HG03139 (cell line): ENCODE data around the gene CIDEB.

ENCODE experiments used
- ATAC-seq: cut with Tn5 transposase; IDR thresholded peaks from one replicate; pipeline ENCODE4 v1.9.1; 2021; ENCODE audit not compliant: unreplicated experiment

Gene CIDEB

DNA sequence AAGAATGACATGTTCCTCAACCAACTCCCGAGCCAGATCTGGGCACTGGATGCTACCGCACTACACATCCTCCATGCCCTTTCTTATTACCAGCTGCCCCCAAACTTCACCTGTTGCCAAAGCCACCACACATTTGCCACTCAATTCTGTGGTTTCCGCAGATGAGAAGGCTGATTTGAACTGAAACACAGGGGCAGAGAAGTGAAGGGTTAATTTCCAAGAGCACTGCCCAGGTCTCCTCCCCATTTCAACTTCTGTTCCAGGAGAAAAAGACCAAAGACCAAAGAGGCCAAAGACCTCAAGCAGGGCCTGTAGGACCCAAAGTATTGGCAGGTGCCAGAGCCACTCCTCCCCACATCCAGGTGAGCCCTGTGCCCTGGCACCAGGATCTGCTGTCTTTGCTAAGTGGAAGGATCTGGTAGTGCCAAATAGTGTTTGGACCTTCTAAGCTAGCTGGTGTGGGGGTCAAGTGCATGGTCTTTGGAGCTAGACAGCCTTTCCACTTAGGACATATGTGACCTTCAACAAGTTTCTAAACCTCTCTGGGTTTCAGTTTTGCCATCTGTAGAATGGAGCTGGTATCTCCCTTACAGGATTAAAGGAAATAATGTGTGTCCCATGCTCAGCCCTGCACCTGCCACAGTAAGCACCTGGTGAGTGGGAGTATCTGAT lies 16.2 kb downstream of the CIDEB start:
- ATAC-seq: no peak

DNA sequence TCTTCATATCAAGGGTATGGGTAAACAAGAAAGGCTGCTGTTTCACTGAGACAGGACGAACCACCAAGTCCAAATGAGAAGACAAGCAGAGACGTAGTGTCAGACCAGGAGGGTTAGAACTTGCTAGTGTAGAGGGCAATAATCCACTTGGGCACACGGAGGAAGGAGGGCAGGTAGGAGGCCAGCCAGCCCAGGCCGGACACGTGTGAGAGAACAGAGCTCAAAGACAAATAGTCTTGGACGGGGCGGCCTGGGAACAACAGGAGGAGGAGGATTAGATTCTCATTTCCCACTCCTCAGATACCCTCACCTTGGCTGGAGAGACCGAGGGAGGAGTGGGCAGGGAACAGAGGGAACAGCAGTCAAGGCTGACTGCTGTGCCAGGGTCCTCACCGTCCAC lies 17.0 kb downstream of the CIDEB start:
- ATAC-seq: no peak

DNA sequence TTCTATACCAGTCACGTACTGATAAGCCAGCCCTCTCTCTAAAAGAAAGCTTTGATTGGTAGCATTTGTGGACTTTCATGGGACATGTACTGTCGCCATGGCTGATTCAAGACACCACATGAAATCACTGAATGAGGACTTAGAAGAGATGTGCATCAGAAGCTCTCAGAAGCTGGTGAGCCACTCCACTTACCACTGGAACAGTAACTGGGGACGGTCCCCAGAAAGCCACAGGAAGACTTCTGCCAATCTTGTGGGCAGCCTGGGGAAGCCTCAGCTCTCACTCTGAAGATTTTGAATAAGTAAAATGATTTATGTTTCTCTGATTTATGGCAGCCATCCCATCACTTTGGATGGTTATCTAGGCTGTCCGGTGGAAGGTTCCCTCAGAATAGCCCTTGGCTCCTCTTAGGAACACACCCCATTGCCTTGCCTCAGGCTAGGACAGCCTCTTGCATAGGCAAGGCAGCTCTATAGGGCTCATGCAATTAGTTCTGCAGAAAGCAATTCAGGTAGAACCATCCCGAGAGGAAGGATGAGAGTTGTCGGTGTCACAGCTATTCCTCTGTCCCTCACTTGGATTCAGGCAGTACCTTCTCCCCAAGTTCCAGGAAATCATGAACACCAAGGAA lies 18.0 kb downstream of the CIDEB start:
- ATAC-seq: no peak

DNA sequence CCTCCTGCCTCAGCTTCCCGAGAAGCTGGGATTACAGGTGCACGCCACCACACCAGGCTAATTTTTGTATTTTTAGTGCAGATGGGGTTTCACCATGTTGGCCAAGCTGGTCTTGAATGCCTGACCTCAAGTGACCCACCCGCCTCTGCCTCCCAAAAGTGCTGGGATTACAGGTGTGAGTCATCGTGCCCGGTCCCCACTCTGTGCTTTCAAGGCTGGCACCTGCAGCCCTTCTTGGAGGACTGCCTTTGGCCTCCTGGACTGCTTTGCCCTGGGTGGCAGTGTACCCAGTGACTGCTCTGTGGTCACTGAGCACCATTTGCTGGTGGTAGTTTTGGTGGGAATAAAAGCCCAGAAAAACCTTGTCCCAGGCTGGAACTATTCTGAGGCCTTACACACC lies 20.8 kb downstream of the CIDEB start:
- ATAC-seq: no peak

DNA sequence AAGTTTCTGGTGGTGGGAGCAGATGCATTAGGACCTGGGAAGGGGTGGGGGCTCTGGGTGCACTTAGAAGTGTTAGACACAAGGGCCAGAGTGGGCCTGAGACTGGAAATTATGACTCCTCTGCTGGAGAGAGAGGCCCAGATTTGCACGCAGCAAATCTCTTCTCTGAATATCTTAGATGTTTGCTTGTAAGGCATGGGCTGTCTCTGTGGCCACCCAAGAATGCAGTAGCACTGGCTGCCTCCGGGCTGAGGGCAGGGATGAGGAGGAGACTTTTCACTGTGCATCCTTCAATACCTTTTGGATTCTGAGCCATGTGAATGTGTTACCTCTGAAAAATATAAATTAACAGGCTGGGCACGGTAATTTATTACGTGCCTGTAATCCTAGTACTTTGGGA lies 22.4 kb downstream of the CIDEB start:
- ATAC-seq: no peak

DNA sequence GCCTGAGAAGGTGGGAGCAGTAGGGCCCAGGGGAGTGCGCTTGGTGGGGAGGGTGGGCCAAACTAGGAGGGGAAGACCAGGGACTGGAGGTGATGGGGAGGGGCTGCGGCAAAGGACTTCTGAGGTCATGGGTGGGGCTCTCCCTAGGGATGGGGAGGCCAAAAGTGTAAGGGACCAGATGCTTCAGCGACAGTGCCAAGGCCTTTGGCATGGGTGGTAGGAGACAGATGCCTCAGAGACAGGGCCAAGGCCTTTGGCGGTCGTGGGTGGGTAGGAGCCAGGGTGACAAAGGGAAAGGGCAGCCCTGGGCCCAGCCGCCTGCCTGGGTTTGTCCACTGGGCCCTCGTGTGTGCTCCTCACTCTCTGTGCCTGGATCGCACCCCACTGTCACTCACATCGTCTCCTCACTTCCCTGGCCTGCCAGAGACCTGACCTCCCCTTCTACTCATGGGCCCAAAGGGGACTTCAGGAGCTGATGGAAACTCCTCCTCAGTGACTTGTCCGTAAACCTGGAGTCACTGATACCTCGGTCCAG lies 23.2 kb downstream of the CIDEB start:
- no peak for ATAC-seq

DNA sequence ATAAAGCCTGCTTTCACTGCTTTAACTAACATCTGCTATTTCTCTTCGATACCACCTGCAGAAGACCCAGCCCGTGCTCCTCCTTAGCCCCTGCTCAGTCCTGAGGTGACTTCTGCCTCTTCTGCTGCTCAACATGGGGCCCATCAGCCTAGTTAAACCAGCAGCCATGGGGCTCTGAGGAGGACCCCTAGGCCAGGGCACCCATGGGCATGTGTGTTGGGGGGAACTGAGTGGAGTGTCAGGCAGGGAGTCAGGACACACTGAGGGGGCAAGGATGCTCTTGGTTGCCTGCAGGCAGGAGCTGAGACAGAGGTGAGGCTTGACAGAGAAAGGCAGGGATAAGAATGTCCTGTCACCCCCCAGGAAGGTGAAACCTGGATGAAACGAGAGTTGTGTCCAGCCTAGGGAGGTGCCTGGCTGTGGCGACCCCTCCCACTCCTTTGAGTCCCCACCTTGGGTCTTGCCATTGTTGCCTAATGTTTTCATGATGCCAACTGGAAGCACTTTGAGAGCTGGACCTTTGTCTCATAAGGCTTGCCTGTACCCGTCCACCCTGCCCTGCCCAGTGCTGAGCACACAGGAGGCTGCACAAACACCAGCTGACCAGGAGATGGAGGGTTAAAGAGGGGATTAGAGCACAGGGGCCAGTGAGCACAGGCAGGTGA lies 23.8 kb downstream of the CIDEB start:
- no peak for ATAC-seq

DNA sequence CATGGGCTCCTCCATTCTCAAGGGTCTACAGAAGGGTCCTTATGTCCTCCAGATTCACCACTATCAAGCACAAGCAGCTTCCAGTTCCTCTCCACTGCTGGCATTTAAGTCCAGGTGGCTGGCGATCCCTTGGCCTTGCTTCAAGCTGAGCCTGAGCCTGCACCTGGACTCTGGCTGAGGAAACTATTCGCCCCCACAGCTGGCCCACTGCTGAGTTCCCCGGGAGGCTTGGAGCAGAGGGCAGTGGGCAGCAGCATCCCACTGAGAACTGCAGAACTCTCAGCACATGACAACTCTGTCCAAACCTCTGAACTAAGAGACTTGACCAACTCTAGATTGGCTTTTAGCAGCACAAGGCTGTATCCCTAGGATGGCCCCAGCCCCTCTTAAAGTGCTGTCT lies 25.0 kb downstream of the CIDEB start:
- ATAC-seq: no peak

DNA sequence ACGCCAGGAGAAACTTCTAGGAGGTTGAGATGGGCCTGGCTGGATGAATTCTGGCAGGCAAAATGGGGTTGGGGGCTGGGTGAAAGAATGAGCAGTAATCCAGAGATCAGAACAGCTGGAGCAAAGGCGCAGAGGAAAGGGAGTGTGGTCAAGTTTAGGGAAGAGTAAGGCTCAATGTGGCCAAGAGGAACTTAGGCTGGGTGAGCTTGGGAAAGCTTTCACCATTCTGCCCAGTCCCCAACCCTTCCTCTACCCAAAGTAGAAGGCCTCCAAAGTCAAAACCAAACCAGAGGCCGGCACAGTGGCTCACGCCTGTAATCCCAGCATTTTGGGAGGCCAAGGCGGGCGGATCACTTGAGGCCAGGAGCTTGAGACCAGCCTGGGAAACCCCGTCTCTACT lies 26.1 kb downstream of the CIDEB start:
- no peak for ATAC-seq

DNA sequence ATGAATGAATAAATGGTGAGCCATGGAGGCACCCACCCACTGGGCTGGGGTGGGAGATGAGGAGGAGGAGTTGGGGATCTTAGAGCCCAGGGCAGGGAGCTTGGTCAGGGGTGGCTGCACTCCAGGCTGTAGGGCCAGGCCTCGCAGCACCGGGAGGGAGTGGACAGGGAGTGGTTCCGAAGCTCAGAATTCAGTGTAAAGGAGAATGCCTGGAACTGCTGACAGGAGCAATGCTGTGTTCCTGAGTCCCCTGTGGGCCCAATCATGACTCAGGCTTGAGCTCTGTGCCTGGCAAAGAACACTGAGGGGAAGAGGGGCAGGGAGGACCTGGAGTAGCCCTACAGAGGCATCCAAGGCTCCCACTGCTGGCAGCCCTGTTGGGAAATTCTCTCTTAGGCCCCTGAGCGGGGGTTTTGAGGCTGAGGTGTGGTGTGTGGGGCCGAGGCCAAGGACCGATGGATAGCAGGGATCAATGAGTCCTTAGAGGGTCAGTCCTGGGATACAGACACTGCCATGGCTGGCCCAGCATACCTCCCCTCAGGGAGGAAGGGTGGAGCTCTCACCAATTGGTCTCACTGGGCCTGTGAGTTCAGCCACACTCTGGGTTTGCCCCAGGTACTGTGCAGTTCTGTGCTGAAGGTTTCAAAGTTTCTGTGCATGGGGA lies 26.8 kb downstream of the CIDEB start:
- ATAC-seq: no peak

DNA sequence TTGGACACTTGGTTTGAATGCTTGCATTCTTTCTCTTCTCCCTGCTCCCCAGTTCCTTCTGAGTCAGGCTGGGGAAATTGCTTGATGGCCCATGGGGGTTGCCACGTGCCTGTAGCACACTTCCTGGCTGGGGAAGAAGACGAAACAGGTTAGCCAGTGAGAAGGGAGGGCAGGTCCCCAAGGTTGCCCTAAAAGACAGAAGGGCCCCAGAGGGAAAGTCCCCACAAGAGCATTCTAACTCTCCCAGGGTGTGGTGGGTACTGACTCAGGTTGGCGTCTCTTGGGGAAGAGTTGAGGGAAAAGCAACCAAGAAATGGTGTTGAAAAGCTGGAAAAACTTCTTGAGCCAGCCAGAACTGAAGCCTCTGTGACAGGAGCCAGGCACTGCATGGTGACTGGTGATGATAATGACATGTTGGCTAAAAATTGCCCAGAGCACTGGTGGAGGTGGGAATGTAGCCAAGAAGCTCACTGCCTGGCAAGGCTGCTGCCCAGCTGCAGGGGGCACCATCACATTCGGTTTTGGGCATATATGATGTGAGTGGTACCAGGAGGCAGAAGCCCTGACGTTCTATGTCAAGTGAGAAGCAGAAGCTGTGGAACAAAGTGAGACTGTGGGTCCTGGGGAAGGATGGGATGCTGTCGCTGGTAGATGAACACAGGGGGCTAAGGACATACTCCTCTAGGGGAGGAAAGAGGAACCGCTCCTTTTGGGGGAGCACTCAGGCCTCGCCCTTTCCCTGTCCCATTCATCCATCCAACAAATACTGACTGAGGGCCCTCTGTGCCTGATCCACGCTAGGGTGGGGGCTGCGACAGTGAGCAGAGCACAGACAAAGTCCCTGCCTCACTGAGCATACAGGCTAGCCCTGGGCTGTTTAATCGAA lies 28.2 kb downstream of the CIDEB start:
- no peak for ATAC-seq

DNA sequence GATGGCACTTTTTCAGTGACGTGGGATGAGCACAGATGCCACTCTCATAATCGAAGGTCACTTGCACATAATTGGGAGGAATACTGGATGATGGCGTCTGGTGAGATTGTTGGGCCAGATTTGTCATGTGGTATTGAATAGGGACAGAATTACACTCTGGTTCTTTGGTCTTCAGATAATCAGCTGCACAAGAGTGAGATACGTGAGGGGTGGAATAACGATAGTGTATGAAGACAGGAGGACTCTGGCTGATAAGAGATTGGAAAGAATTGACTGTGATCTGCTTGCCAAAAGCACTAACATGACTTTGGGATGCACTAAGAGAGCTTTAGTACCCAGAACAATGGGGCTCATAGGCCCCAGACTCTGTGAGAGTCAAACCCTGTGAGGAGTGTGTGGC lies 29.4 kb downstream of the CIDEB start:
- ATAC-seq: no peak

DNA sequence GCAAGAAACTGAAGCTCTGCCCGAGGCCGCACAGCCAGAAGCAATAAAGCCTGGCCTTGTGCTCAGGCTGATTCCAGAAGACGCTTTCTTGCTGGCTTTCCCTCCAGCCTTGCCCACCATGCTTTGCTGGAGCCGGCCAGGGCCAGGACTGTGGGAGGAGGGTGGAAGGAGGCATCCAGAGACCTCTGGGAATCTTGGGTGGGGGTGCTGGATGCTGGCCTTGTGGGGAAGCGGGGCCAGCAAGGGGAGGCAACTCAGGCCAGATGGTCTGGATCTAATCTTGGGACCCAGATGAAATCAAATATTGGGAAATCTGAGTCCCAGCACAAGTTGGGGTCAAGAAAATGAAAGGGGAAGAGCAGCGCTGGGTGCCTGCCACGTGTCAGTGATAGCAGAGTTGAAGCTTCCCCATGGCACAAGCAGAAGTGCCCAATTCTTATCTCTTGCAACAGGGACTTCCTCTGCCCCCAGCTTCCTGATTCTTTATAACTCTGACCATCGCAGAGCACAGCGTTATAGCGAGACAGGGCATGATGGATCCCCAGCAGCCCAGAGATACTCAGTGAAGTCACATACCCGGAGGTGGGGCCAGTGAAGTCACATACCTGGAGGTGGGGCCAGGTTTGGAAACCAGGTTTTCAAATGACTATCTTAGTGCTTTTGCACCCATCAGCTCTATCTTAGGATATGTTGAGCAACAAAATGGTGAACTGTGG lies 30.0 kb downstream of the CIDEB start:
- no peak for ATAC-seq

DNA sequence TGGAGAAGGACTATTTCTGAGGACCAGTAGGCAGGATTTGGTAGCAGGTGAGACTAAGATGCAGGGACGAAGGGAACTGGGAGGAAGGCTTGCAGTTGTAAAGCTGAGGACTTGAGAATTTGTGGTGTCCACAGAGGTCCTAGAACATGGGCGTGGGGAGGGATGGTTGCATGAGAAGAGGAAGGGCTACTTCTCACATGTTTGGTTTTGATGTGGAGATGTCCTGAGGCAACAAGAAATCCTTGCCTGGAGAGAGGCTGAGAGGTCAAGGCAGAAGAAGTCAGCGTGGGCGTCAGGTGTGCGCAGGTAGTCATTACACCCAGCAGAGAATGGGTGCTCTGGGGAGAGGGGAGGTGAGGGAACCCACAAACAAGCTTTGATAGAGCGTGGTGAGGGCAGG lies 30.7 kb downstream of the CIDEB start:
- no peak for ATAC-seq

DNA sequence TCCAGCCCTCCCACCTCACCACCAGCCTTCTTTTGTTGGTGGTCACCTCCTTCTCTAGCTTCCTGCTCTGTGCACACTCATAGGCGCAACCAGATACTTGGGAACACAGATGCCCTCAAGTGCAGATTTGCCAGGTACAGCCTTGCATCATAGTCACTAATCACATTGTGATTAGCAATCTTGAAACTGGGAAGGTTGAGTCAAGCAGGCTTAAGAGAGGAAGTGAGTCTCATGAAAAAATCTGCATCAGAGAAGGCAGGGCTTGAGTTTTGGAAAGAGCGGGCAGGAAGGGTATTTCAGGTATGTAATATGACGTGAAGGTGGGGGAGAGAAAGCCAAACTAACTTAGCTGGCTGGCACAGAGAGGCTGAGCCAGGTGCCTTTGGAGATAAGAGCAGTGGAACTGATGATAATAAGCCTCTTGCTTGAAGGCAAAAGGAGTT lies 33.7 kb downstream of the CIDEB start:
- no peak for ATAC-seq

DNA sequence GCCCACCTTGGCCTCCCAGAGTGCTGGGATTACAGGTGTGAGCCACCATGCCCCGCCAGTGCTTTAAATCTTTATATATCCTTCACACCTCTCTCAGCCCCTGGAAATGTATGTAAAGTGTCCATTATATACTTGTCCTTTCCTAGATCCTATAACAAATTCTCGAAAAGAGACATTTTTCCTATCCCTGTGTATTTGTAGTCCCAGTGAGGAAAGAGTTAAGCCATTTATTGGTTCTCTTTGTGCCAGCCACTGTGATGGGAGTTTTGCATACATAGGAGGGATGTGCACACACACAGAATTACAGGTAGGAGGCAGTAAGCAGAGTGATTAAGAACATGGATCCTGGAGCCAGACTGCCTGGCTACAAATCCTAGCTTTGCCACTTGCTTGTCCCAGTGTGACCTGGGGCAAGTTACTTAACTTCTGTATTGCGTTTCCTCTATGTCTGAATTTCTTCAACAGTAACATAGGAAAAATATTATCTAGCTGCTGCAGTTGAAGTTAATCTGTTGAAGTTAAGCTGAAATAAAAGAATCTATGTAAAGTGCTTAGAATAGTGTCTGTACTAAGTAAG lies 34.3 kb downstream of the CIDEB start:
- no peak for ATAC-seq

DNA sequence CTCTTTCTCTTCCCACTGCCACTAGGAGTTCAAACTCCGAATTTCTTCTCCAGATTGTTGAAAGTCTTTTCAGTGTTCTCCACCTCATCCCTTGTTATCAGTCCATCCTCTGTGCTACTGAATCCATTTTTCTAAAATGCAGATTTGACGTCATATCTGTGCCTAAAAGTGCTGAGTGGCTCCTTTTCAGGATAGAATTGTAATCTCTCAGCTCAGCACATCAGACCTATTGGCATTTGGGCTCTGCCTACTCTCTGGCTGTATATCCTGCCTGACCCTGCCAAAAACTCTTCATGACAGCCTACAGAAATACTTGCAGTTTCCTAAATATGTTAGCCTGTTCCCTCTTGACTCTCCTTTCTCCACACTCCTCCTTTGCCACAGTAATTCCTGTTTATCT lies 35.3 kb downstream of the CIDEB start:
- ATAC-seq: no peak

DNA sequence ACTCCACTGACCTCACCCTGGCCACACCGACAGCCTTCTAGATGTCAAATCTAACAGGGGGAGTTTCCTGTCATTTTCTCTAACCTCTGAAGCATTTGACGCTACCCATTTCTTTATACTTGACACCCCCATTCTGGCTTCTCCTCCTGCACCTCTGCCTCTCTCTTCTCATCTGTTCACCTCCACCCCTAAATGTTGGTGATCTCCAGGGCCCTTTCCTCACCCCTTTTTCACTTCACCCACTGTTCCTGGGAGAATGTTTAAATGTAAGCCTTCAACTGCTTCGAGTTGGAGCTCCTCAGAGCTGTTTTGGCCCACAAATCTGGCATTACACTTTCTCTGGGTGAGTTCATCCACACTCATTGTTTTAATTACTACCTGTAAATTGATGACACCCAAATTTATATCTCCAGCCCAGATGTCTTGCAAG lies 35.9 kb downstream of the CIDEB start:
- ATAC-seq: no peak

DNA sequence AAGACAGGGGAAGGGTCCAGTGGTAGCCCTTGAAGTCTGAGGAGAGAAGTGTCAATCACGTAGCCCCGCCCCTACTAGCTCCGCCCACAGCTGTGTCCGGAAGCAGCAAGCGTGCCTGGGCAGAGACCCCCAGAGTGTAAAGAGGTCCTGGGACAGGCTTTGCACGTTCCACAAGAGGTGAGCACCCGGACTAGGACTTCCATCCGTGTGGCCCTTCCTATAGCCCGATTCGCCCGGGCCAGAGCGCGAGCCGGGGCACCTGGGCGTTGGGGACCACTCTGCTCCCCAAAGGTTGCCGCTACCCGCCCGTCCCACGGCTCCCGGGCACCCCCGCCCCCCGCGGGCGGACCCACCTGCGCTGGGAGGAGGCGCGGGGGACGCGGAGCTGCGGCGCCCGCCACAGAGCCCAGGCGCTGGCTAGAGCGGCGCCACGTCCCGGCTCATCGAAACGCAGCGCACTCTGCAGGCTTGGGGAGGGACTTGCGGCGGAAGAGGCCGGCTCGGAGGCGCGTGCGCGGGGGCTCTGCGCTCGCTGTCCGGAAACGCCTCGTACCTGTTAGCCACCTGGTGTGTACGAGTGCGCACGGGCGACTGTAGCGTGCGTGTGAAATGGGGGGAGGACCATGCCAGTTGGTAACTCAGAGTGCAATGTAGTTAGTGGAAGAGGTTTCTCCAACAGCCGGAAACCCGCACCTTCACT lies 36.5 kb downstream of the CIDEB start, which contains the start of gene RABGGTA:
Gene RABGGTA (minus strand): TSS at position 464 of the 700 bp plus-strand sequence. CDS start 482 bp downstream, outside the sequence.
- ATAC-seq: peak; percentile 82
